ENCODE measurements around the gene TRAM1L1. TPM values are rescaled to one million over a fixed set of nuclear protein-coding genes. Genes with fewer than 3 reads are reported as not detected.

Gene TRAM1L1
- polyA plus RNA-seq (2011; rRNA removed), result 3.7 and 5.2 TPM in 2 replicates
- 1.6 and 3.0 TPM in 2 replicates for polyA minus RNA-seq (2011; rRNA and poly(A)+ RNA removed)

DNA sequence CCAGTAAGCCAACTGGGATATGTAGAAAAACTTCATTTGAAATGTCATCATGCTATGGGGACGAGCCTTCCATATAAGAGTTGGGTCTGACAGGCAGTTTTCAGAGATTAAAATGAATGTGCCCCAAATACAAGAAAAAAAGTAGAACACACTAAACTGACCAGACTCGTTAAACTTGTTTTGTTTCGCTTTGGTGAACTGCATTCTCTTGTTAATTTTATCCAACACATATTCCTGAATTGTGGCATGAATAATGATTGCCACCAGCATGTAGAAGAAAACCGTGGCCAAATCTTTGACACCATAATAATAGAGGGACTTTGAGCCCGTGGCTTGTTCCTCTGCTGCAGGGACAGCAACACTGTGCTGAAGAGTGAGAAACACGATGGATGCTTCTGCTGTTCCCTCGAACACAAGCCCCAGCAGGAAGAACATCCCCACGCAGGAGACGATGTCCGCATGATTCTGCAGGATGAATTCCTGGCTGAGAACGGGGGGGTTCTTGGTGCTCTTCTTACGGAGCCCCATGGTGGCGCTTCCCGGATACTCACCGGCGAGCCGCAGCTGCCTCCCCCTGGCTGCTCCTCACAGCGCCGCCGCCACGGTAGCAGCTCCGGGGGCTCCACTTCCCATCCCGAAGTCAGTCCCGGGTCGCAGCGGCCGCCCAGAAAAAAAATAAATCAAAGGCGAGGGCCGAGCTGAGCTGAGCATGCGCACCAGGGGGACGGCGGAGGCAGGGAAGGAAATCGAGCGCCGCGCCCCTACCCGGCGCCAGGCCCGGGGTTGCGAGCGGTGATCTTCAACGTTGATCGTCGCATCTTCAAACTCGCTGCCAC lies at the start of gene TRAM1L1:
Gene TRAM1L1 (minus strand): TSS at position 711 of the 836 bp plus-strand sequence. CDS start 183 bp downstream, at position 528.
- TF ChIP-seq CTCF (IDR thresholded peaks at IDR 0.05; ENCODE audit: low read depth, low read length), result peak; percentile 41
- Histone ChIP-seq H3K27me3 (ENCODE audit: control insufficient read depth, insufficient read depth, low read length) (no peaks in the 10 kb centered on the region), H3K27ac (ENCODE audit: low read depth, low read length) (peak within 1 kb of the TSS; percentile 69), H3K4me3 (ENCODE audit: low read depth, low read length) (peak within 1 kb of the TSS; percentile 72), H3K9me3 (ENCODE audit: control insufficient read depth, insufficient read depth, low read length) (no peaks in the 10 kb centered on the region)
- peak; percentile 42 for DNase-seq (ENCODE audit: low read depth, low spot score)
- CTCF ChIA-PET, result interaction anchor here (1.0 to 1.8 kb wide), 3 partner anchors 9 to 1147 kb away, joined by 3 to 6 read pairs (median 3); no protein-coding TSS in a partner anchor
- POLR2A ChIA-PET, result no interaction called here

- DNase-seq (ENCODE audit: low read depth, low spot score), result peak; percentile 60
- peak; percentile 70 for TF ChIP-seq CTCF (IDR thresholded peaks at IDR 0.05; ENCODE audit: low read depth, low read length)
- Histone ChIP-seq H3K27ac (ENCODE audit: low read depth, low read length) (no peak overlapping the region), H3K4me3 (ENCODE audit: low read depth, low read length) (no peak overlapping the region; the same call in 1 of the 2 replicates), H3K9me3 (ENCODE audit: control insufficient read depth, insufficient read depth, low read length) (no peaks in the 10 kb centered on the region), H3K27me3 (ENCODE audit: control insufficient read depth, insufficient read depth, low read length) (no peaks in the 10 kb centered on the region)
- CTCF ChIA-PET, result interaction anchor here (0.7 to 3.1 kb wide), 15 partner anchors 9 to 1139 kb away, joined by 3 to 24 read pairs (median 6); no protein-coding TSS in a partner anchor
- POLR2A ChIA-PET, result no interaction called here
Observed at GRCh38 chr4:117134386-117134785, 49.0 kb upstream of the TRAM1L1 start.

DNA sequence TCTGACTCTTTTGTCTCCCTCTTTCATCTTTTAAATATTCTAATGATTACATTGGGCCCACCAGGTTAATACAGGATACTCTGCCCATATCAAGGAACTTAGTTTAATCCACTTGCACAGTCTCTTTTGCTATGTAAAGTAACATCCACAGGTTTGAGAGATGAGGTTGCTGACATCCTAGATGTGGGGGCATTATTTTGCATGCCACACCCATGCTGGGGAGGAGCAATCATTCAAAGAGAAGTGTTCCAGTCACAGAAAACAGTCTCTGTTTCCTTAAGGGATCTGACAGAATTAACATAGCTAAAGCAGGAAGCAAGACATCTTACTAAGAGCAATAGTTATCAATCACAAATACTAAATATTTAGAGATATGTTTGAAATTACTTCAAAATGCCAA lies 11.5 kb upstream of the TRAM1L1 start:
- DNase-seq (ENCODE audit: low read depth, low spot score), result no peak
- ChIA-PET POLR2A (no interaction called here), CTCF (no interaction called here)
- Histone ChIP-seq H3K27me3 (ENCODE audit: control insufficient read depth, insufficient read depth, low read length) (no peaks in the 10 kb centered on the region), H3K27ac (ENCODE audit: low read depth, low read length) (no peak overlapping the region), H3K4me3 (ENCODE audit: low read depth, low read length) (no peak overlapping the region), H3K9me3 (ENCODE audit: control insufficient read depth, insufficient read depth, low read length) (no peaks in the 10 kb centered on the region)
- TF ChIP-seq CTCF (IDR thresholded peaks at IDR 0.05; ENCODE audit: low read depth, low read length), result no peak

DNA sequence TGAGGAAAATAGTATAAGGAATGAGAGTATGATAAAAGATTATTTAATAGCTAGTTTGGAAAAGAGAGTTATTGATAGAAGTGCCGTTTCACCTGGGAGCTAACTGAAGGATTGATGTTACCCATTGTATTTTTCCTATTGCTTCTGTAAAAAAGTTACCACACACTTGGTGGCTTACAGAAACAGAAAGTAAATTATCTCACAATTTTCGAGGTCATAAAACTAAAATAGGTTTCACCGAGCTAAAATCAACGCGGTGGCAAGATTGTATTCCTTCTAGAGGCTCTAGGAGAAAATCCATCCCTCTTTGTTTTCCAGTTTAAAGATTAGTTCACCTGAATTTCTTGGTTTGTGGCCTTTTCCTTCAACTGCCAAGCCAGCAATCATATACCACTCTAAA lies 11.1 kb upstream of the TRAM1L1 start:
- H3K4me3 ChIP-seq (ENCODE audit: low read depth, low read length), result no peak overlapping the region
- H3K9me3 ChIP-seq (ENCODE audit: control insufficient read depth, insufficient read depth, low read length), result no peaks in the 10 kb centered on the region
- no peak for DNase-seq (ENCODE audit: low read depth, low spot score)
- no peak for TF ChIP-seq CTCF (IDR thresholded peaks at IDR 0.05; ENCODE audit: low read depth, low read length)
- ChIA-PET CTCF (no interaction called here), POLR2A (no interaction called here)
- H3K27me3 ChIP-seq (ENCODE audit: control insufficient read depth, insufficient read depth, low read length), result no peaks in the 10 kb centered on the region
- H3K27ac ChIP-seq (ENCODE audit: low read depth, low read length), result no peak overlapping the region

DNA sequence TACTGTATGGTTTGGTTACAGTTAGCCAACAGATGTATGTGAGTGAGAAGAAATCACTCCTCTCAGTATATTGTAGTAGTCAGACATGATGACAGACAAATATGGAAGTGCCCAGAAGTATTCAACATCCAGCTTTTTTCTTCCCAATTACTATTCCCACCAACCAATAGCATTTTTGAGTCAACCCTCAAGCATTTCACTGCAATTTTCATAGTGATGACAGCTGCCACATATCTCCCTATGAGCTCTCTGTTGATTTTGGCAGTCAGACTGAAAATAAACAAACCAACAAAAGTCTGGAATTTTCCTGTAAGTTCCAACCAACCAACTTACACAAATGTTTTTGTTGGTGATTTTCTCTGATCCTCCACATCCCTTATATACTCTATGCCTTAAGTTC lies 8.2 kb upstream of the TRAM1L1 start:
- Histone ChIP-seq H3K27ac (ENCODE audit: low read depth, low read length) (no peak overlapping the region), H3K4me3 (ENCODE audit: low read depth, low read length) (no peak overlapping the region), H3K27me3 (ENCODE audit: control insufficient read depth, insufficient read depth, low read length) (no peaks in the 10 kb centered on the region), H3K9me3 (ENCODE audit: control insufficient read depth, insufficient read depth, low read length) (no peaks in the 10 kb centered on the region)
- TF ChIP-seq CTCF (IDR thresholded peaks at IDR 0.05; ENCODE audit: low read depth, low read length), result no peak
- ChIA-PET POLR2A (no interaction called here), CTCF (interaction anchor here (1.4 kb wide), 1 partner anchor 9 kb away, joined by 6 read pairs; the partner anchor contains the start of gene TRAM1L1)
- DNase-seq (ENCODE audit: low read depth, low spot score), result no peak

Measured in AG04450 (cell line).